Neural crest cell (in vitro differentiated cells): ENCODE measurements around the gene FBXO47. TPM values are rescaled to one million over a fixed set of nuclear protein-coding genes. Genes with fewer than 3 reads are reported as not detected.

Source experiments
- microRNA-seq: library from miRNA; unstranded; fragments of <30 nt; microRNA quantifications from one replicate; pipeline ENCODE4, GENCODE V29; 2020
- total RNA-seq: library from RNA; stranded (reverse); gene quantifications from 2 replicates; pipeline ENCODE4 v1.2.1, GENCODE V29; 2021

Gene FBXO47
- total RNA-seq, 1 donor from 2014 or later = not detected

Small RNA genes within 50 kb of the gene (microRNA-seq; reads per million reads assigned to microRNA genes)
- not detected for gene MIR6779

Other genes with a start within 250 kb of the FBXO47 start
- 9.0 and 11.0 TPM in 2 replicates for gene CISD3, start 237.1 kb downstream of the FBXO47 start, total RNA-seq
- gene PCGF2, start 219.1 kb downstream of the FBXO47 start, total RNA-seq = 108 and 116 TPM in 2 replicates
- gene PSMB3, start 214.7 kb downstream of the FBXO47 start, total RNA-seq = 193 and 203 TPM in 2 replicates
- gene PIP4K2B, start 167.8 kb downstream of the FBXO47 start, total RNA-seq = 95.3 and 105 TPM in 2 replicates
- 18.9 and 19.3 TPM in 2 replicates for gene CWC25, start 142.1 kb downstream of the FBXO47 start, total RNA-seq
- 1,802 and 1,851 TPM in 2 replicates for gene RPL23, start 113.7 kb downstream of the FBXO47 start, total RNA-seq
- gene LASP1, start 97.3 kb downstream of the FBXO47 start, total RNA-seq = 87.4 and 94.3 TPM in 2 replicates
- 0.28 and 0.84 TPM in 2 replicates for gene PLXDC1, start 184.2 kb upstream of the FBXO47 start, total RNA-seq
- not detected in 2 replicates for gene ARL5C, start 198.8 kb upstream of the FBXO47 start, total RNA-seq
- gene CACNB1, start 230.3 kb upstream of the FBXO47 start, total RNA-seq = 15.3 and 16.2 TPM in 2 replicates
- gene RPL19, start 232.9 kb upstream of the FBXO47 start, total RNA-seq = 1,874 and 1,957 TPM in 2 replicates